Testis (tissue), 3 donors: Measurements from ENCODE around the gene CISD1. TPM values are rescaled to one million over a fixed set of nuclear protein-coding genes. Genes with fewer than 3 reads are reported as not detected.
A peak's percentile ranks its signal among the peaks of the same experiment; 100 is the strongest.

Source experiments
- DNase-seq: peaks from one replicate; pipeline ENCODE4 v3.0.0-alpha.2; 2019
- H3K27ac ChIP-seq, 2 donors: fragments of 200-600 bp; sonication (generic); one replicate each; pipeline ENCODE4 v1.5.1; 2019
- H3K27me3 ChIP-seq: fragments of 200-600 bp; sonication (generic); one replicate; pipeline ENCODE4 v1.5.1; 2019
- H3K36me3 ChIP-seq: fragments of 200-600 bp; sonication (generic); one replicate; pipeline ENCODE4 v1.5.1; 2017; ENCODE audit warnings: low read depth; ENCODE audit errors: missing control alignments
- H3K4me1 ChIP-seq: fragments of 200-600 bp; sonication (generic); one replicate; pipeline ENCODE4 v1.5.1; 2019
- H3K4me3 ChIP-seq, 2 donors: fragments of 200-600 bp; sonication (generic); one replicate each; pipeline ENCODE4 v1.5.1; 2017 to 2019
- H3K9me3 ChIP-seq: fragments of 200-600 bp; sonication (generic); one replicate; pipeline ENCODE4 v1.5.1; 2017
- CTCF ChIP-seq, 3 experiments: fragments of 450-650 bp in 2 of 3; fragments of 200-600 bp in 1 of 3; sonication (generic) in 1 of 3; IDR thresholded peaks; one replicate each; pipeline ENCODE4 v1.5.1; 2016 to 2019; ENCODE audit warnings: antibody characterized with exemption in 3 of 3, mild to moderate bottlenecking in 2 of 3, moderate library complexity in 1 of 3
- POLR2A ChIP-seq: fragments of 450-650 bp; IDR thresholded peaks from one replicate; pipeline ENCODE4 v1.6.1; 2017; ENCODE audit warnings: antibody characterized with exemption, mild to moderate bottlenecking, moderate library complexity
- WGBS, 2 donors: methylation state at CpG; one replicate each; pipeline ENCODE4 v1.1.5; 2018; 5-methylcytosine and 5-hydroxymethylcytosine counted together
- intact Hi-C: fragments of 100-400 bp; cut with DNase I; formaldehyde crosslinking; loops from one replicate; pipeline ENCODE4 v1.15.1; 2023; ENCODE audit warnings: low total_unique reads
- polyA plus RNA-seq: library from polyadenylated mRNA; stranded (reverse); fragments of 350-450 nt; fragmentation: Illumina TruSeq; extraction: RNeasy Lipid Tissue Mini Kit (QIAGEN cat#74804); gene quantifications from one replicate; pipeline ENCODE4 v1.2.3, GENCODE V29; 2014; ENCODE audit warnings: low read depth, low replicate concordance; ENCODE audit not compliant: insufficient read depth
- total RNA-seq, 2 donors: library from RNA; depleted of rRNA; stranded (reverse); fragments of >200 nt; gene quantifications; one replicate each; pipeline ENCODE4 v1.2.3, GENCODE V29; 2016

CISD1 gene
- total and polyA plus RNA-seq, 3 donors from 2014 or later, result 20.3 to 71.2 (median 20.7) TPM

- Histone ChIP-seq H3K36me3 (no peaks in the 10 kb centered on the region), H3K4me3 (no peak overlapping the region), H3K27me3 (no peaks in the 10 kb centered on the region), H3K4me1 (no peaks in the 10 kb centered on the region), H3K27ac (no peak overlapping the region), H3K9me3 (no peaks in the 10 kb centered on the region)
- intact Hi-C loops, result no loop called here
- no peak for DNase-seq
- WGBS, 2 donors, result 95 to 100% methylated on average over 1 of the region's 1 CpG
- TF ChIP-seq POLR2A (no peak), CTCF (IDR thresholded peaks at IDR 0.05) (no peak)
Measured at GRCh38 chr10:58328233-58328632, 59.3 kb downstream of the CISD1 start.

- H3K27me3 ChIP-seq, result no peaks in the 10 kb centered on the region
- intact Hi-C loops, result no loop called here
Measured at GRCh38 chr10:58330431-58330830, 61.5 kb downstream of the CISD1 start.

GRCh38 chr10:58331646-58332045 lies 62.7 kb downstream of the CISD1 start:
- H3K27ac ChIP-seq, result no peak overlapping the region
- TF ChIP-seq CTCF (IDR thresholded peaks at IDR 0.05), result no peak
- no peak for TF ChIP-seq POLR2A
- H3K4me1 ChIP-seq, result peaks cover 3% of the 10 kb centered on the region
- H3K36me3 ChIP-seq, result no peaks in the 10 kb centered on the region
- H3K27me3 ChIP-seq, result no peaks in the 10 kb centered on the region
- intact Hi-C loops, result no loop called here
- 92 to 94% methylated on average over 2 of the region's 2 CpGs for WGBS, 2 donors
- no peaks in the 10 kb centered on the region for H3K9me3 ChIP-seq
- H3K4me3 ChIP-seq, result no peak overlapping the region
- DNase-seq, result no peak

More at GRCh38 chr10:58330431-58330830, 61.5 kb downstream of the CISD1 start:
- no peak overlapping the region for H3K4me3 ChIP-seq
- no peak for DNase-seq
- no peaks in the 10 kb centered on the region for H3K36me3 ChIP-seq
- WGBS, 2 donors, result 83 to 88% methylated on average over 1 of the region's 1 CpG
- no peaks in the 10 kb centered on the region for H3K9me3 ChIP-seq
- H3K4me1 ChIP-seq, result peaks cover 3% of the 10 kb centered on the region
- no peak overlapping the region for H3K27ac ChIP-seq
- TF ChIP-seq POLR2A, result no peak
- no peak for TF ChIP-seq CTCF (IDR thresholded peaks at IDR 0.05)

- DNase-seq, result peak; percentile 93
- TF ChIP-seq CTCF (IDR thresholded peaks at IDR 0.05) (no peak), POLR2A (no peak)
- Histone ChIP-seq H3K4me3 (peak within 1 kb of the TSS; percentile 86 to 97), H3K36me3 (no peaks in the 10 kb centered on the region), H3K4me1 (peaks cover 3% of the 10 kb centered on the region), H3K27me3 (no peaks in the 10 kb centered on the region), H3K27ac (peak within 1 kb of the TSS; percentile 76 to 87), H3K9me3 (no peaks in the 10 kb centered on the region)
- intact Hi-C loops, result no loop called here
- 1% methylated on average over 33 of the region's 49 CpGs; no CpG with 5 or more reads in 1 of the 2 donors for WGBS, 2 donors
Measured at GRCh38 chr10:58334817-58335305, 65.9 kb downstream of the CISD1 start, which contains the start of gene UBE2D1. Gene UBE2D1 (plus strand): TSS chr10:58335006. CDS start chr10:58335202, 196 bp downstream.

GRCh38 chr10:58335306-58336005 lies 66.5 kb downstream of the CISD1 start:
- peaks cover 3% of the 10 kb centered on the region for H3K4me1 ChIP-seq
- intact Hi-C loops, result no loop called here
- peak overlapping the region; percentile 86 to 97 for H3K4me3 ChIP-seq
- H3K36me3 ChIP-seq, result no peaks in the 10 kb centered on the region
- TF ChIP-seq POLR2A (no peak), CTCF (IDR thresholded peaks at IDR 0.05) (no peak)
- H3K9me3 ChIP-seq, result no peaks in the 10 kb centered on the region
- peak; percentile 42 for DNase-seq
- WGBS, 2 donors, result 3 to 6% methylated on average over 12 to 36 of the region's 37 CpGs
- no peaks in the 10 kb centered on the region for H3K27me3 ChIP-seq
- peak overlapping the region; percentile 76 to 87 for H3K27ac ChIP-seq
